Breast epithelium (tissue), 3 donors: ENCODE data around the gene SYMPK.

Experiments
- CTCF ChIP-seq, 3 donors: fragments of 450-650 bp; IDR thresholded peaks; one replicate each; pipeline ENCODE4 v1.5.1; 2016 to 2017; ENCODE audit warnings: antibody characterized with exemption in 3 of 3, mild to moderate bottlenecking in 3 of 3, moderate library complexity in 3 of 3
- POLR2A ChIP-seq: fragments of 450-650 bp; IDR thresholded peaks from one replicate; pipeline ENCODE4 v1.6.1; 2016; ENCODE audit warnings: antibody characterized with exemption, mild to moderate bottlenecking, moderate library complexity
- POLR2AphosphoS5 ChIP-seq, 3 donors: sonication (generic); formaldehyde crosslinking; IDR thresholded peaks; one replicate each; pipeline ENCODE4 v1.6.1; 2017; ENCODE audit warnings: antibody characterized with exemption in 3 of 3

- TF ChIP-seq CTCF (IDR thresholded peaks at IDR 0.05) (no peak), POLR2A (no peak), POLR2AphosphoS5 (IDR thresholded peaks at IDR 0.05) (no peak)
These were observed 42.1 kb upstream of the SYMPK start for GRCh38 chr19:45905011-45905410.
